Osteocyte (in vitro differentiated cells): ENCODE results near the gene WNT9B. TPM values are rescaled to one million over a fixed set of nuclear protein-coding genes. Genes with fewer than 3 reads are reported as not detected.

Experiments used
- DNase-seq: peaks from one replicate; pipeline ENCODE4 v3.0.0; 2021; ENCODE audit warnings: mixed read lengths; ENCODE audit not compliant: unreplicated experiment; ENCODE audit errors: extremely low spot score
- H3K27ac Mint-ChIP-seq: one replicate; pipeline ENCODE4 v1.8.0; 2021; ENCODE audit warnings: mild to moderate bottlenecking, mixed read lengths; ENCODE audit not compliant: unreplicated experiment
- H3K27me3 Mint-ChIP-seq: one replicate; pipeline ENCODE4 v1.8.0; 2021; ENCODE audit warnings: mixed read lengths; ENCODE audit not compliant: unreplicated experiment
- H3K36me3 Mint-ChIP-seq: one replicate; pipeline ENCODE4 v1.8.0; 2021; ENCODE audit warnings: mixed read lengths; ENCODE audit not compliant: unreplicated experiment
- H3K4me1 Mint-ChIP-seq: one replicate; pipeline ENCODE4 v1.8.0; 2021; ENCODE audit warnings: mixed read lengths; ENCODE audit not compliant: unreplicated experiment
- H3K4me3 Mint-ChIP-seq: one replicate; pipeline ENCODE4 v1.8.0; 2021; ENCODE audit warnings: mild to moderate bottlenecking, moderate library complexity, mixed read lengths; ENCODE audit not compliant: unreplicated experiment
- H3K9me3 Mint-ChIP-seq: one replicate; pipeline ENCODE4 v1.8.0; 2021; ENCODE audit warnings: mixed read lengths; ENCODE audit not compliant: unreplicated experiment
- CTCF ChIP-seq: fragments of 200-600 bp; sonication (generic); IDR thresholded peaks from 2 replicates; pipeline ENCODE4 v1.5.0; 2021; ENCODE audit warnings: antibody characterized with exemption, mild to moderate bottlenecking, moderate library complexity
- total RNA-seq: library from RNA; stranded (reverse); gene quantifications from 2 replicates; pipeline ENCODE4 v1.2.1, GENCODE V29; 2021

WNT9B gene
- total RNA-seq, 1 donor from 2014 or later: not detected

GRCh38 chr17:46865100-46865499 lies 13.7 kb downstream of the WNT9B start:
- Mint-ChIP-seq H3K36me3 (no peaks in the 10 kb centered on the region), H3K4me3 (no peak overlapping the region), H3K27ac (no peak overlapping the region), H3K27me3 (peaks cover 3% of the 10 kb centered on the region), H3K9me3 (no peaks in the 10 kb centered on the region), H3K4me1 (peaks cover 3% of the 10 kb centered on the region)
- no peak for DNase-seq
- TF ChIP-seq CTCF: no peak

GRCh38 chr17:46866325-46866724 lies 14.9 kb downstream of the WNT9B start:
- Mint-ChIP-seq H3K27ac (no peak overlapping the region), H3K9me3 (no peaks in the 10 kb centered on the region), H3K4me1 (peaks cover 3% of the 10 kb centered on the region), H3K36me3 (no peaks in the 10 kb centered on the region), H3K4me3 (no peak overlapping the region), H3K27me3 (peaks cover 3% of the 10 kb centered on the region)
- DNase-seq: no peak
- TF ChIP-seq CTCF: no peak

DNA sequence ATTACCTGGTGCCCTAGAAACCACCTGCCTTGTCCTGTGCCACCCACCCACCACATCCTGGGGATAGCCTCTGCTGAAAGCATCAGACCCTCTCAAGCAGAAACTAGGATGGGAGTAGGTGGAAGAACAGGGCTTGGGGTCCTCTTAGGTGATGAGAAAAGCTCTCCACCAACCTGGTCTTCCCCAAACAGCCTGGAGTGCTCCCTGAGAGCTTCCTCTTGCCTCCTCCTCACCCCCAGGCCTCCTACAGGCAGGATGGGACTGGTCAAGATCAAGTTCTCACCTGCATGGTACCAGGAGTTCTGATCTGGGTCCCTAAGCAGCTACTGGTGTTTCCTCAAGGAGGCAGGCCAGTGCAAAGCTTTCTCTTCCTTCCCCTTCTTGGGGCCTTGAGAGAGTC lies 15.4 kb downstream of the WNT9B start:
- Mint-ChIP-seq H3K4me3 (no peak overlapping the region), H3K9me3 (no peaks in the 10 kb centered on the region), H3K27me3 (peaks cover 3% of the 10 kb centered on the region), H3K36me3 (no peaks in the 10 kb centered on the region), H3K4me1 (peaks cover 3% of the 10 kb centered on the region), H3K27ac (no peak overlapping the region)
- no peak for DNase-seq
- TF ChIP-seq CTCF: no peak

DNA sequence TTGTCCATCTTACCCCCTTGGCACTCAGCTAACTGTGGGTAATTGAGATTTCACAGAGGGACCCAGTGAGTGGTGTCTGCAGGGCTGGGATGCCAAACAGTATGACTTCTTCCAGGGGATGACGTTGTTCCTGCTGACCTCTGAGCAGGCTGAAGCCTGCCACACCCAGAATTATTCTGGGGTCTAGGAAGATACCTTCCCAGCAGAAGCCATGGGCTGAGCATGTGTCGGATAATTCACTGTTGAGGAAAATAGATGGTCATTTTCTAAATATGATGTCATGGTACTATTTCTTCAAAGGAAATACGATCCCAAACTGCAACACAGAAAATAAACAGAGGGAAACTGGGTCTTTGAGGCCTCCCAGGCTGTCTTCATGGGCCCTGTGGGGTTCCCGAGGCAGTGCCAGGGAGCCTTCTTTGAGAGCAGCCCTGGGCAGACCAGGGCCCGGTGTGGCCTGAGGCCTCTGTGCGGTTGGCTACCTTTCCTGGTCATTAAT lies 17.4 kb downstream of the WNT9B start:
- Mint-ChIP-seq H3K27me3 (peaks cover 3% of the 10 kb centered on the region), H3K4me3 (no peak overlapping the region), H3K36me3 (no peaks in the 10 kb centered on the region), H3K9me3 (no peaks in the 10 kb centered on the region), H3K4me1 (peaks cover 3% of the 10 kb centered on the region), H3K27ac (no peak overlapping the region)
- DNase-seq: no peak
- no peak for TF ChIP-seq CTCF

GRCh38 chr17:46869296-46869695 lies 17.9 kb downstream of the WNT9B start:
- no peak for DNase-seq
- no peak overlapping the region for H3K27ac Mint-ChIP-seq
- H3K36me3 Mint-ChIP-seq: no peaks in the 10 kb centered on the region
- no peaks in the 10 kb centered on the region for H3K9me3 Mint-ChIP-seq
- H3K4me1 Mint-ChIP-seq: peaks cover 3% of the 10 kb centered on the region
- H3K4me3 Mint-ChIP-seq: no peak overlapping the region
- no peak for TF ChIP-seq CTCF
- H3K27me3 Mint-ChIP-seq: peaks cover 3% of the 10 kb centered on the region
